Left lung (tissue), 10 donors: ENCODE data around the gene CRIM1. TPM values are rescaled to one million over a fixed set of nuclear protein-coding genes. Genes with fewer than 3 reads are reported as not detected.
A peak's percentile ranks its signal among the peaks of the same experiment; 100 is the strongest.

Source experiments
- ATAC-seq: fragments of 200-7000 bp; cut with Tn5 transposase; one replicate; pipeline ENCODE4 v1.9.1; 2020; ENCODE audit warnings: moderate library complexity
- DNase-seq, 4 donors: peaks; one replicate each; pipeline ENCODE4 v3.0.0-alpha.2; 2013 to 2020
- H3K27ac ChIP-seq, 2 donors: fragments of 200-600 bp; sonication (generic) in 1 of 2; one replicate each; pipeline versions ENCODE4 v1.5.0 to v1.8.0; 2020 to 2021
- H3K27me3 ChIP-seq, 2 donors: fragments of 200-600 bp; sonication (generic) in 1 of 2; one replicate each; pipeline versions ENCODE4 v1.5.0 to v1.8.0; 2020 to 2021
- H3K36me3 ChIP-seq, 2 donors: fragments of 200-600 bp; sonication (generic) in 1 of 2; one replicate each; pipeline versions ENCODE4 v1.5.0 to v1.8.0; 2020 to 2021
- H3K4me1 ChIP-seq, 2 donors: fragments of 200-600 bp; one replicate each; pipeline ENCODE4 v1.8.0; 2021
- H3K4me3 ChIP-seq, 2 donors: fragments of 200-600 bp; sonication (generic) in 1 of 2; one replicate each; pipeline versions ENCODE4 v1.5.0 to v1.8.0; 2020 to 2021; ENCODE audit warnings: mild to moderate bottlenecking in 1 of 2
- H3K9me3 ChIP-seq, 2 donors: fragments of 200-600 bp; sonication (generic) in 1 of 2; one replicate each; pipeline versions ENCODE4 v1.5.0 to v1.8.0; 2020 to 2021
- CTCF ChIP-seq, 2 donors: fragments of 200-600 bp; sonication (generic) in 1 of 2; IDR thresholded peaks; one replicate each; pipeline versions ENCODE4 v1.5.0 to v1.8.0; 2021; ENCODE audit warnings: antibody characterized with exemption in 2 of 2
- intact Hi-C, 2 donors: fragments of 100-400 bp; cut with DNase I; formaldehyde crosslinking; loops; one replicate each; pipeline versions ENCODE4 v1.11.2 to v1.14.2; 2022
- polyA plus RNA-seq, 6 donors: library from polyadenylated mRNA; unstranded; fragments of 120-200 nt; gene quantifications; one replicate each; pipeline ENCODE4 v1.2.1, GENCODE V29; 2013; ENCODE audit not compliant: insufficient read length in 6 of 6
- total RNA-seq, 2 donors: library from RNA; stranded (reverse); fragmentation: NEBNext Ultra II Directional; extraction: Animal tissue kit (Norgen Biotek cat#: 25700); gene quantifications; one replicate each; pipeline ENCODE4 v1.2.1, GENCODE V29; 2021
- donor health status: DM: no; HTN: yes; CAD: no.
- donor health status: DM: no; HTN: no; CAD: no.

CRIM1 gene
- total and polyA plus RNA-seq, 8 donors = 28.7 to 72.9 (median 31.4) TPM

- peak in 2 of 4 donors; percentile 25 to 66 for DNase-seq
- peak; percentile 93 for ATAC-seq
- Histone ChIP-seq H3K36me3 (peaks cover 0 to 16% of the 10 kb centered on the region in 2 donors), H3K27me3 (no peaks in the 10 kb centered on the region), H3K27ac (no peak overlapping the region), H3K4me1 (no peaks in the 10 kb centered on the region), H3K9me3 (no peaks in the 10 kb centered on the region), H3K4me3 (no peak overlapping the region)
- intact Hi-C loops = no loop called here
- peak; percentile 47 to 51 for TF ChIP-seq CTCF (IDR thresholded peaks at IDR 0.05)
Observed at GRCh38 chr2:36507408-36507812, 151.8 kb downstream of the CRIM1 start.

- H3K9me3 ChIP-seq = no peaks in the 10 kb centered on the region
- no peaks in the 10 kb centered on the region for H3K27me3 ChIP-seq
- H3K4me3 ChIP-seq = no peak overlapping the region
- no peak for DNase-seq
- peaks cover 0 to 26% of the 10 kb centered on the region in 2 donors for H3K36me3 ChIP-seq
- TF ChIP-seq CTCF (IDR thresholded peaks at IDR 0.05) = no peak
- intact Hi-C loops = no loop called here
- no peak for ATAC-seq
- no peaks in the 10 kb centered on the region for H3K4me1 ChIP-seq
- H3K27ac ChIP-seq = no peak overlapping the region
Observed at GRCh38 chr2:36509075-36509474, 153.5 kb downstream of the CRIM1 start.

- intact Hi-C loops = no loop called here
- H3K36me3 ChIP-seq = peaks cover 0 to 42% of the 10 kb centered on the region in 2 donors
Observed at GRCh38 chr2:36511858-36512603, 156.5 kb downstream of the CRIM1 start.

GRCh38 chr2:36512705-36513104, 157.1 kb downstream of the CRIM1 start:
- intact Hi-C loops = no loop called here
- no peak for TF ChIP-seq CTCF (IDR thresholded peaks at IDR 0.05)
- H3K36me3 ChIP-seq = peaks cover 0 to 49% of the 10 kb centered on the region in 2 donors

More at GRCh38 chr2:36511858-36512603, 156.5 kb downstream of the CRIM1 start:
- TF ChIP-seq CTCF (IDR thresholded peaks at IDR 0.05) = no peak
- ATAC-seq (peak; percentile 60), DNase-seq (no peak)
- H3K27me3 ChIP-seq = no peaks in the 10 kb centered on the region
- H3K4me1 ChIP-seq = no peaks in the 10 kb centered on the region
- H3K4me3 ChIP-seq = no peak overlapping the region
- no peaks in the 10 kb centered on the region for H3K9me3 ChIP-seq
- no peak overlapping the region for H3K27ac ChIP-seq

GRCh38 chr2:36513661-36514060, 158.1 kb downstream of the CRIM1 start:
- no peak for TF ChIP-seq CTCF (IDR thresholded peaks at IDR 0.05)
- DNase-seq (no peak), ATAC-seq (no peak)
- H3K9me3 ChIP-seq = no peaks in the 10 kb centered on the region
- H3K27ac ChIP-seq = no peak overlapping the region
- H3K36me3 ChIP-seq = peaks cover 0 to 53% of the 10 kb centered on the region in 2 donors
- no peak overlapping the region for H3K4me3 ChIP-seq
- intact Hi-C loops = no loop called here
- no peaks in the 10 kb centered on the region for H3K4me1 ChIP-seq
- H3K27me3 ChIP-seq = no peaks in the 10 kb centered on the region

More at GRCh38 chr2:36512705-36513104, 157.1 kb downstream of the CRIM1 start:
- no peak for ATAC-seq
- Histone ChIP-seq H3K9me3 (no peaks in the 10 kb centered on the region), H3K27me3 (no peaks in the 10 kb centered on the region), H3K4me3 (no peak overlapping the region), H3K27ac (no peak overlapping the region), H3K4me1 (no peaks in the 10 kb centered on the region)
- no peak for DNase-seq
